ENCODE data around the gene SCIMP. TPM values are rescaled to one million over a fixed set of nuclear protein-coding genes. Genes with fewer than 3 reads are reported as not detected.

Gene SCIMP
- total RNA-seq, 4 donors from 2014 or later, result 0.27 to 1.8 (median 0.37) TPM

DNA sequence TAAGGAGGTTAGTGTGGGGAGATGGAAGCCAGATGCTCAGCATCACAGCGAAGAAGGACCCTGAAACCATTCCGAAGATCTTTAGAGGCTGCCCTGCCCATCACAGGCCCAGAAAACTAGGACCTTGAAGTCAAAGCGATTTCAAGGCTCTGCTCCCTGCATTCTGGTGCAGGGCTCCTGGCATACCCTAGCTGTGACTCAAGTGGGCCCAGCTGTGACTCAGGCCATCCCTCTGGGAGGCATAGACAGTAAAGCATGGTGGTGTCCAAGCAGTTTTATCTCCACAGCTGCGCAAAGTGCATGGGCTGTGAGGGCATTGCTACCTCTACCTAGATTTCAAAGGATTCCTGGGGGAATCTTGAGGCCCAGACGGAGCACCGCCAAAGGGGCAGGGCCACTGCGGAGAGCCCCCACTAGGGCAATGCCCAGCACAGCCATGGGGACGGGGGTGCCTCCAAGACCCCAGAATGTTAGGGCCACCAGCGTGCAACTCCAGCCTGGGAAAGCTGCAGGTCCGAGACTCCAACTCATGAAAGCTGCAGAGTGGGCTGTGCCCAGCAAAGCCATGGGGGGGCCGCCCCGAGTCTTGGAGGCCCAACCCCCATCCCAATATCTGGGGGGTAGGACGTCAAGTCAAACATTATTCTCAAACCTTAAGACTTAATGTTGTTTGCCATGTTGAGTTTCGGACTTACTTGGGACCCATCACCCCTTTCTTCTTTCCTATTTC, 31.3 kb downstream of the SCIMP start:
- Histone ChIP-seq H3K27ac (no peak overlapping the region), H3K9me3 (no peaks in the 10 kb centered on the region), H3K4me3 (no peak overlapping the region), H3K36me3 (no peaks in the 10 kb centered on the region), H3K4me1 (no peaks in the 10 kb centered on the region), H3K27me3 (no peaks in the 10 kb centered on the region)
- in situ Hi-C loops (cut with MboI; ENCODE audit: low sequenced_read_pairs in 4 of 4) (no loop called here), intact Hi-C loops (cut with DNase I; ENCODE audit: low total_unique reads) (no loop called here)
- no peak for TF ChIP-seq POLR2A (IDR thresholded peaks at IDR 0.05)
- TF ChIP-seq, protein P1, sequence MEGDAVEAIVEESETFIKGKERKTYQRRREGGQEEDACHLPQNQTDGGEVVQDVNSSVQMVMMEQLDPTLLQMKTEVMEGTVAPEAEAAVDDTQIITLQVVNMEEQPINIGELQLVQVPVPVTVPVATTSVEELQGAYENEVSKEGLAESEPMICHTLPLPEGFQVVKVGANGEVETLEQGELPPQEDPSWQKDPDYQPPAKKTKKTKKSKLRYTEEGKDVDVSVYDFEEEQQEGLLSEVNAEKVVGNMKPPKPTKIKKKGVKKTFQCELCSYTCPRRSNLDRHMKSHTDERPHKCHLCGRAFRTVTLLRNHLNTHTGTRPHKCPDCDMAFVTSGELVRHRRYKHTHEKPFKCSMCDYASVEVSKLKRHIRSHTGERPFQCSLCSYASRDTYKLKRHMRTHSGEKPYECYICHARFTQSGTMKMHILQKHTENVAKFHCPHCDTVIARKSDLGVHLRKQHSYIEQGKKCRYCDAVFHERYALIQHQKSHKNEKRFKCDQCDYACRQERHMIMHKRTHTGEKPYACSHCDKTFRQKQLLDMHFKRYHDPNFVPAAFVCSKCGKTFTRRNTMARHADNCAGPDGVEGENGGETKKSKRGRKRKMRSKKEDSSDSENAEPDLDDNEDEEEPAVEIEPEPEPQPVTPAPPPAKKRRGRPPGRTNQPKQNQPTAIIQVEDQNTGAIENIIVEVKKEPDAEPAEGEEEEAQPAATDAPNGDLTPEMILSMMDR (IDR thresholded peaks at IDR 0.05 in 4 of 5, conservative IDR thresholded peaks at IDR 0.05 in 1 of 5), result no peak
- DNase-seq, result no peak
- ATAC-seq, result no peak

DNA sequence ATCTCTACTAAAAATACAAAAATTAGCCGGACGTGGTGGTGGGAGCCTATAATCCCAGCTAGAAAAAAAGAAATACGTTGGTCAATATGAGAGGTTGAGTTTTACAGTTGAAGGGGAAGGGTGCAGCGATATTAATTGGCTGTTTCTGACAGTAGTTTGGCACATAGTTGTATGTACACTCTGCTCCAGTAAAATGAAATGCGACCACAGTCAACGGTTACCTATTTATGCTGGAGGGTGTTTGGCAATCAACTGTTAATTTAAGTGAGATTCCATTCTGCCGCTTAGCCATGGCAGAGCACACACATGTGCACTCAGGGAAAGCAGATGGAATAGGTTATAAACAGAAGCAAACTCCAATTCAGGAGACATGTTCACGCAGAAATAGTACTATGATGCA, 33.6 kb downstream of the SCIMP start:
- intact Hi-C loops (cut with DNase I; ENCODE audit: low total_unique reads), result no loop called here
- DNase-seq (no peak), ATAC-seq (no peak)
- Histone ChIP-seq H3K36me3 (no peaks in the 10 kb centered on the region), H3K27ac (no peak overlapping the region), H3K4me3 (no peak overlapping the region), H3K9me3 (no peaks in the 10 kb centered on the region), H3K27me3 (no peaks in the 10 kb centered on the region), H3K4me1 (no peaks in the 10 kb centered on the region)
- TF ChIP-seq, protein P1 (IDR thresholded peaks at IDR 0.05 in 4 of 5, conservative IDR thresholded peaks at IDR 0.05 in 1 of 5), result no peak
- no peak for TF ChIP-seq POLR2A (IDR thresholded peaks at IDR 0.05)
- in situ Hi-C loops (cut with MboI; ENCODE audit: low sequenced_read_pairs in 4 of 4), result no loop called here

DNA sequence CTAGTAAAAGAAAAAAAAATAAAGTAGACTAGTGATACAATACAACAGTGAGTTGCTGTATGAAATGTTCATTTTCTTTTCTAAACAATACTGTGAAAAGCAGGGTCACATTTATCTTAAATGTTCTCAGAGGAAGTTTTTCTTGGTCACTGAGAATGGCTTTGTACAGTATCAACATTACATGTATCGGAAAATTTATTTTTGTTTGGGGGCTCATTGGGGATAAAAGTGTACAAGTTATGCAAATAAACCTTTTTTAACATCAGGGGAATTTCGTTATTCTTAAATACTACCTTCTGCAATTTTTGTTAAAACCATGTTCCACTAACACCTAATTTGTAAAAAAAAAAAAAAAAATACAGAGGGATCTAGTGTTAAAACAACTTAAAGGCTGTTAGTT, 34.3 kb downstream of the SCIMP start:
- no peak overlapping the region for H3K4me3 ChIP-seq
- H3K36me3 ChIP-seq, result no peaks in the 10 kb centered on the region
- no peak for TF ChIP-seq POLR2A (IDR thresholded peaks at IDR 0.05)
- TF ChIP-seq, protein P1 (IDR thresholded peaks at IDR 0.05 in 4 of 5, conservative IDR thresholded peaks at IDR 0.05 in 1 of 5), result no peak
- in situ Hi-C loops (cut with MboI; ENCODE audit: low sequenced_read_pairs in 4 of 4) (no loop called here), intact Hi-C loops (cut with DNase I; ENCODE audit: low total_unique reads) (no loop called here)
- no peak overlapping the region for H3K27ac ChIP-seq
- no peak for DNase-seq
- no peaks in the 10 kb centered on the region for H3K27me3 ChIP-seq
- no peak for ATAC-seq
- H3K9me3 ChIP-seq, result no peaks in the 10 kb centered on the region
- H3K4me1 ChIP-seq, result no peaks in the 10 kb centered on the region

DNA sequence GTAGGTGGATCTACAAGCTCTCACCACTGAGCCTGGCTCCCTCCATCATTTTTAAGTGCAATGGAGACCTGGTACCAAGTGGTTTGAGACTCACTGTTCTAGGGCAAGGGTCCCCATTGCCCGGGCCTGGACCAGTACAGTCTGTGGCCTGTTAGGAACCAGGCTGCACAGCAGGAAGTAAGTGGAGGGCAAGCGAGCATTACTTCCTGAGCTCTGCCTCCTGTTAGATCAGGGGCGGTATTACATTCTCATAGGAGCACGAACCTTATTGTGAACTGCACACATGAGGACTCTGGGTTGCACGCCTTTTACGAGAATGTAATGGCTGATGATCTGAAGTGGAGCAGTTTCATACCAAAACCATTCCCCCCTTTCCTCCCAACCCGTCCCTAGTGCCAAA, 36.2 kb downstream of the SCIMP start:
- H3K36me3 ChIP-seq, result no peaks in the 10 kb centered on the region
- no peak for ATAC-seq
- no peaks in the 10 kb centered on the region for H3K4me1 ChIP-seq
- H3K27me3 ChIP-seq, result no peaks in the 10 kb centered on the region
- H3K4me3 ChIP-seq, result no peak overlapping the region
- no peak for DNase-seq
- in situ Hi-C loops (cut with MboI; ENCODE audit: low sequenced_read_pairs in 4 of 4) (no loop called here), intact Hi-C loops (cut with DNase I; ENCODE audit: low total_unique reads) (no loop called here)
- no peaks in the 10 kb centered on the region for H3K9me3 ChIP-seq
- H3K27ac ChIP-seq, result no peak overlapping the region
- TF ChIP-seq POLR2A (IDR thresholded peaks at IDR 0.05), result no peak
- TF ChIP-seq, protein P1 (IDR thresholded peaks at IDR 0.05 in 4 of 5, conservative IDR thresholded peaks at IDR 0.05 in 1 of 5), result no peak

Measured in gastrocnemius medialis (tissue), 4 donors.